ENCODE measurements around the gene LTV1.
A peak's percentile ranks its signal among the peaks of the same experiment; 100 is the strongest.
"Not testable (repeated sequence)": the region's sequence is repeated elsewhere in the genome, so short reads cannot be mapped to it uniquely, and the experiment has no call there.

LTV1 gene

GRCh38 chr6:143842902-143843676 is at the start of gene LTV1:
Gene LTV1 (plus strand): TSS chr6:143843338. CDS start chr6:143843478, 140 bp downstream.
- TF ChIP-seq CTCF (conservative IDR thresholded peaks at IDR 0.05; ENCODE audit: low read length) = no peak
- H3K4me3 ChIP-seq (ENCODE audit: low read length) = peak within 1 kb of the TSS; percentile 91
- peak; percentile 96 for DNase-seq (ENCODE audit: low read depth)

GRCh38 chr6:143796551-143796950 is 46.6 kb upstream of the LTV1 start:
- not testable (repeated sequence) for DNase-seq (ENCODE audit: low read depth); H3K4me3 ChIP-seq (ENCODE audit: low read length)

GRCh38 chr6:143798487-143798886 is 44.7 kb upstream of the LTV1 start:
- DNase-seq (ENCODE audit: low read depth) = not testable (repeated sequence)

GRCh38 chr6:143802833-143803565 is 40.1 kb upstream of the LTV1 start:
- no peak for TF ChIP-seq CTCF (conservative IDR thresholded peaks at IDR 0.05; ENCODE audit: low read length)
- H3K4me3 ChIP-seq (ENCODE audit: low read length) = no peak overlapping the region
- DNase-seq (ENCODE audit: low read depth) = peak; percentile 25

More at GRCh38 chr6:143798487-143798886, 44.7 kb upstream of the LTV1 start:
- H3K4me3 ChIP-seq (ENCODE audit: low read length) = not testable (repeated sequence)

GRCh38 chr6:143803769-143804568 is 39.2 kb upstream of the LTV1 start:
- DNase-seq (ENCODE audit: low read depth) = no peak
- no peak overlapping the region for H3K4me3 ChIP-seq (ENCODE audit: low read length)
- TF ChIP-seq CTCF (conservative IDR thresholded peaks at IDR 0.05; ENCODE audit: low read length) = no peak

GRCh38 chr6:143804835-143805239 is 38.3 kb upstream of the LTV1 start:
- DNase-seq (ENCODE audit: low read depth) = no peak
- TF ChIP-seq CTCF (conservative IDR thresholded peaks at IDR 0.05; ENCODE audit: low read length) = no peak
- no peak overlapping the region for H3K4me3 ChIP-seq (ENCODE audit: low read length)

- no peak for TF ChIP-seq CTCF (conservative IDR thresholded peaks at IDR 0.05; ENCODE audit: low read length)
- DNase-seq (ENCODE audit: low read depth) = peak; percentile 20
- H3K4me3 ChIP-seq (ENCODE audit: low read length) = no peak overlapping the region
Observed at GRCh38 chr6:143806282-143807102, 36.6 kb upstream of the LTV1 start.

Data from AG10803 (cell line).